Stimulated activated CD4-positive, alpha-beta T cell treated with anti-CD3 and anti-CD28 coated beads, Interleukin-15, amount 100 ng/mL, for 1 hour (primary cell): ENCODE results near the gene TNRC6C.
"Not testable (repeated sequence)": the region's sequence is repeated elsewhere in the genome, so short reads cannot be mapped to it uniquely, and the experiment has no call there.

ENCODE experiments used
- DNase-seq, 2 donors: peaks; one replicate each; pipeline ENCODE4 v3.0.0-alpha.2; 2020; ENCODE audit warnings: low read depth in 1 of 2, low spot score in 1 of 2

The TNRC6C gene

DNA sequence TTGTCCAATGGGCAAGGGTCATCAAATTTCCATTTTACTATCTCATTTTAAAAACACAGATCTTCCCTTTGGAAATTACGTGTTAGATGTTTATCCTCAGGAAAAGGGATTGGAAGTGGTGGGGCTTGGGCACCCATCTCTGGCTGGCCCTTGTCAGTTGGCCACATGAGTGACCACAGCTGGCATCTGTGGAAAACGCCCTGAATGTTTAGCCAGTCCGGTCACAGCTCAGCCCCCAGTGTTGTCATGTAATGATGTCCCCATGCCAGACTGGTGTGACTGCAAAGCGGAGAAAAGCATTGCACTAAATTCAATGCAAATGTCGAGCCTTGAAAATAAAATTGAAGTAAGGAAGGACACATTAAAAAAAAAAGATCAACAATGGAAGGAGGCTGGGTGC lies 117.0 kb downstream of the TNRC6C start:
- no peak for DNase-seq

DNA sequence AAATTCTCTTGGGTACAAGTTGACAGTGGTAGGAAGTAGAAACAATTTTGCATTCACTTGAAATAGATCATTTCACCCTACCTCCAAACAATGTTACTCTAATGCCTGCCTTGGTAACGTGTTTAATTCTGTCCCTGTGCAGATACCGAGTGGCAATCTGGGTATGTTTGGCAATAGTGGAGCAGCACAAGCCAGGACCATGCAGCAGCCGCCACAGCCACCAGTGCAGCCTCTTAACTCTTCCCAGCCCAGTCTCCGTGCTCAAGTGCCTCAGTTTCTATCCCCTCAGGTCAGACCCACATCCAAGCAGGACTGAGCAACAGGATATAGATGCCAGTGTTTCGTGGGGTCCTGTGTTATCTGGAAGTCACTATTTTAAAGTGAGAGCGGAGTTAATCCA lies 120.8 kb downstream of the TNRC6C start:
- no peak for DNase-seq

DNA sequence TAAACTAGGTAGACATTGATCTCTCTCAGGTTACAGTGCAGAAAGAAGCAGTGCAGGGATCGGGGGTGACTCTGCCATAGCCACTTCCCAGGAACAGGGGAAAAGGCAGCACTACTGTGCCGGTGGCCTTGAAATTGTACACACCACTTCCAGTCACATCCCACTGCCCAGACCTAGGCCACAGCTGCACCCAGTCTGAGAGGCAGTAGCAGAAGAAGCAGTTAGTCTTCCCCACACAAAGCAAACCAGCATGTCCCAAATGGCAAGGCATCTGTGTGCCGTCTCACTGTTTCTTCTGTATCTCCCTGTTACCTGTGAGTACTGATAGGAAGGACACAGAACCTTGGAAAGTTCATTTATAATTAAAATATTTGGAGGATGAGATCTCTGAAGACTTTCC lies 123.0 kb downstream of the TNRC6C start:
- DNase-seq = no peak

DNA sequence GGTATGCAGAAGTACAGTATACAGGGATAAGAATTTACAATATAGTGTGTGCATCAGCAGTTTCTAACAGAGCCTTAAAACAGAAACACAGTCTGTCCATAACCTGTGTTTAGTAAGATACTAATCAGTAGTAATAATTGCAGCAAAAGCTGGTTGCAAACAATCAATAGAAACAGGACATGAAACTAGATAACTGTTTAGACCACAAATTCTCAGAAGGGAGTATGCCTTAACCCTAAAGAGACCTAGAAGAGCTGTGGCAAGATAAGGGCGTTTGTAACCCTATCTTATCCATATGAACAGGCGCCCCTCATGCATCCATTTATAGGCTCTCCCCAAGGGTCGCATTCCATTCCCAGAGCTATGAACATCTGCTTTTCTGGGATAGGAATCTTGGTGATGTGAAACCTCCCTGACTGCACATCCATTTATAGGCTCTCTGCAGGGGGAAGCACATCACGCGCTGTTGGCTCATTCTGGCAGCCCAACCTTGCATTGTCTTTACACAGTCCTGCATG lies 123.9 kb downstream of the TNRC6C start:
- DNase-seq = not testable (repeated sequence)

DNA sequence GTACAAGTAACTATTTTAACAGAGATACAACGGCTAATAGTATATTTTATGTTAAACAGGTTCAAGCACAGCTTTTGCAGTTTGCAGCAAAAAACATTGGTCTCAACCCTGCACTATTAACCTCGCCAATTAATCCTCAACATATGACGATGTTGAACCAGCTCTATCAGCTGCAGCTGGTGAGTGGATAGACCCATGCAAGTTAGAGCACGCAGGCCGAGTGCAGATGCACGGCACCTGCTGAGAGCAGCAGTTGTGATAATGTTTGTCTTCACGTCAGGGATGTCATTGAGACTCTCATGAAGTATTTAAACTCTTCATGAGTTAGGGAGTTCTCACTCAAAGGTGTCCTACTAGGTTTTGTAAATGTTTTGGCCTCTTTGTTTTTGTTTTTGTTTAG lies 124.5 kb downstream of the TNRC6C start:
- DNase-seq = no peak

DNA sequence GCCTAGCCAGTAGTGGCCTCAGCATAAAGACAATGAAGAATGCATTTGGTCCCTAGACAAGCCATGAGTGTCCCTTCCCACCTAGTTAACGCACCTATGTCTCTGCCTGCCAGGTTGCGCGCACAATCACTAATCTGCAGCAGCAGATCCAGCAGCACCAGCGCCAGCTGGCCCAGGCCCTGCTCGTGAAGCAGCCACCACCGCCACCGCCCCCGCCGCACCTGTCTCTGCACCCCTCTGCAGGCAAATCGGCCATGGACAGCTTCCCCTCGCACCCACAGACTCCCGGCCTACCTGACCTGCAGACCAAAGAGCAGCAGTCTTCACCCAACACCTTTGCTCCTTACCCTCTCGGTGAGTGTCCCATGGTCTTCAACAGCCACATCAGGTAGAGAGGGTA lies 128.2 kb downstream of the TNRC6C start:
- no peak for DNase-seq

DNA sequence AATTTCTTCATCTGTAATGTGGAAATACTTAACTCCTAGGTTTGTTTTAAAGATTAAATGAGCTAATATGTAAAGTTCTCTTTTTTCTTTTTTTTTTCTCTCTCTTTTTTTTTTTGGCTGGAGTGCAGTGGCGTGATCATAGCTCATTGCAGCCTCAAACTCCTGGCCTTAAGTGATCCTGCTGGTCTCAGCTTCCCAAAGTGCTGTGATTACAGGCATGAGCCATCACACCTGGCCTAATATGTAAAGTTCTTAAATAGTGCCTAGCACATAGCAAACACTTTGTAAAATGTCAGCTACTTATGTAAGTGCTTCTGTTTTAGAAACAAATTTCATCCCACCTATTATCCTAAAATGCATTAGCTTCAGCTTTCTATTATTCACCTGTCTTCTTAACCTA lies 130.0 kb downstream of the TNRC6C start:
- no peak for DNase-seq

DNA sequence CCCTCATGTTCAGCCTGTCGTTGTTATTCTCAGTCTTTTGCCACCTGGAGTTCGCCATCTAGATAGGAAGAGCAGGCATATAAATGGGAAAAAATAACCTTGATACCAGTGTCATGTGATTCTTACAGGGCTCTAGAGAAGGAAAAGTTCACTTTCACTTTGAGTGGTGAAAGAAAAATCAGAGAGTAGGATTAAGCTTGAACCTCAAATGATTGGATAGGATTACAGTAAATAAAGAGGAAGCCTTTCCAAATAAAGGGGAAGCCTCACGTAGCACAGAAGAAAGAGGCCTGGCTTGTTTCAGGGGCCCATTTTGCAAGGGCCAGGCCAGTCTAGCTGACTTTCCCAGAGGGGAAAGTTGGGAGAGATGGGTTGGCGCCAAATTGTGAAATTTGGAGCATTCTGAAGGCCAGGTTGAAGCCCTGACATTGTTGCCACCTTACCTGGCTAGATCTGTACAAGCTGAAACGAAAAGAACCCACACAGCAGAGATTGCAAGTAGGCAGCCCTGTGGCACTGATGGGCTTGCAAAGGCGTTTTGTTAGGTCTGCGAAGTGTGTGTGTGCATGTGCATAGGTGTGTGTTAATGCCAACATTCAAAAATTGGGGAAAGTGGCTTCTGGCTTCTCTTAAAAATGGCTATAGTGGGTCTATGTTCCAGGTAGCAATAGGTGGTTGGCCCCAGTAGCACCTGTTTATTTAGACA lies 131.2 kb downstream of the TNRC6C start:
- DNase-seq = no peak

DNA sequence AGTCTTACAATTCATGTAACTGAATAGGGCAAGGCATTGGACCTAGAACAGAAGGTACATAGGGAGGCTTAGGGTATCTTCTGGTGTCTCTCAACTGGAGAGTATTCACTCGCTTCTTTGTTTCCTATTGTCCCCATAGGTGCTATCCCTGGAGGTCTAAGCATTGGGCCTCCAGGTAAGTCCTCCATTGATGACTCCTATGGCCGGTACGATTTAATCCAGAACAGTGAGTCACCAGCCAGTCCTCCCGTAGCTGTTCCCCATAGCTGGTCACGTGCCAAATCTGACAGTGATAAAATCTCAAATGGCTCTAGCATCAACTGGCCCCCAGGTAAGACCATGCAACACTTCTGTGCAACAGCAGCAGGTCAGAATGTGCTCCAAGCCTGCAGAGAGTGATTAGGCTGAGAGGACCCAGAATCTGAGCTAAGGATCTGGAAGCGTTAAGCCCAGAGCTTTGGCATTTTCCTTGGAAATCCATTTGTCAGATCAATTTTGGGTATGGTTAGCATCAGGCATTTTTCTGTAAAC lies 134.4 kb downstream of the TNRC6C start:
- no peak for DNase-seq

DNA sequence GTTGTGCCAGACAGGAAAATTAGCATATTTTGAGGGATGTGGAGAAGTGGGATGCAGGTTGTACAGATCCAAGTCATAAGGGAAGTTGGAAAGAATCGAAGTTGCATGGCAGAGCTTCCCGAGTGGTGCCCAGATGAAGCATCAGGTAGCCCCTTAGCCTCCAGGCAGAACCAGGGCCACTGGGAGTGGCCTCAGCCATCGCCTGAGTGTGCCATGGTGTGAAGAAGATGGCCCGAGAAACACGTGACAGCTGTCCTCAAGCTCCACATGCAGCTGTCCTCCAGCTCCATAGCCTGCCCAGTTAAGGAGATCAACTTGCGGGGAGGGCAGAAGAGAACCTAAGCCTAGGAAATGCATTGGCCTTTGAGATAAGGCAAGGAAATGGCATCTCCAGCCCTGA lies 136.5 kb downstream of the TNRC6C start:
- no peak for DNase-seq

DNA sequence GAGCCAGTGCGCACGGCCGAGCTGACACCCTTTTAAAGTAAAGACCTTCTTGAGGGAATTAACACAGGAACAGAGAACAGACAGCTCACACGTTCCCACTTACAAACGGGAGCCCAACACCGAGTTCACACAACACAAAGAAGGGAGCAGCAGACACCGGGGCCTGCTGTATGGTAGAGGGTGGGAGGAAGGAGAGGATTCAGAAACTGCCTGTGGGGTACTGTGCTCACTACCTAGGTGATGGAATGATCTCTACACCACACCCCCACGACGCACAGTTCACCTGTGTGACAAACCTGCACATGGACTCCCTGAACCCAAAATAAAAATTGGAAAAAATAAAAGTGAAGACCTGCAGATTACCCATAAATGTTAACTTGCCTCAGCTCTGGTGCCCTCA lies 137.6 kb downstream of the TNRC6C start:
- no peak for DNase-seq

DNA sequence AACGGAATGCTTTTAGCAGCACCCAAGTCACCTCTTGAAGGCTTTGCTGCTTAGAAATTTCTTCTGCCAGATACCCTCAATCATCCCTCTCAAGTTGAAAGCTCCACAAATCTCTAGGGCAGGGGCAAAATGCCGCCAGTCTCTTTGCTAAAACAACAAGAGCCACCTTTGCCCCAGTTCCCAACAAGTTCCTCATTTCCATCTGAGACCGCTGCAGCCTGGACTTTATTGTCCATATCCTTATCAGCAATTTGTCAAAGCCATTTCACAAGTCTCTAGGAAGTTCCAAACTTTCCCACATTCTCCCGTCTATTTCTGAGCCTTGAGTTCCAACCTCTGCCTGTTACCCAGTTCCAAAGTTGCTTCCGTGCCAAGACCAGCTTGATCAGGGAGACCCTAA lies 142.6 kb downstream of the TNRC6C start:
- no peak for DNase-seq

DNA sequence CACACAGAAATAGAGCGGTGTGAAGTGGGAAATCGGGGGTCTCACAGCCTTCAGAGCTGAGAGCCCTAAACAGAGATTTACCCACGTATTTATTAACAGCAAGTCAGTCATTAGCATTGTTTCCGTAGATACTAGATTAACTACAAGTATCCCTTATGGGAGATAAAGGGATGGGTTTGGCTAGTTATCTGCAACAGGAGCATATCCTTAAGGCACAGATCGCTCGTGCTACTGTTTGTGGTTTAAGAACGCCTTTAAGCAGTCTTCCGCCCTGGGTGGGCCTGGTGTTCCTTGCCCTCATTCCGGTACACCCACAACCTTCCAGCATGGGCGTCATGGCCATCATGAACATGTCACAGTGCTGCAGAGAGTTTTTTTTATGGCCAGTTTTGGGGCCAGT lies 143.0 kb downstream of the TNRC6C start:
- no peak for DNase-seq

DNA sequence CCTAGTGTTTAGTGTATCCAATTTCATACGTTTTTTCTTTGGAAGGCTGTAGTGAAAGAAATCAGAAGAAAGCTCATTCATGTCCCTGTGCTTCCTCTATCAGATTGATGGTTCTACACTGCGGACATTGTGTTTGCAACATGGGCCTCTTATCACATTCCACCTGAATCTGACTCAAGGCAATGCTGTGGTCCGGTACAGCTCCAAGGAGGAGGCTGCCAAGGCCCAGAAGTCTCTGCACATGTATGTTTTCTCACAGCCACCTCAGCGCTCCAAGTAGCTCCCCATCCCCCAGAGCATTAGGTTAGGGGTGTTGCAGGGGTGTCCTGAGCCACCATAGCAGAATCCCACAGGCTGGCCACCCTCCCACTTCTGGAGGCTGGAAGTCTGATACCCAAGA lies 144.8 kb downstream of the TNRC6C start:
- DNase-seq = no peak

DNA sequence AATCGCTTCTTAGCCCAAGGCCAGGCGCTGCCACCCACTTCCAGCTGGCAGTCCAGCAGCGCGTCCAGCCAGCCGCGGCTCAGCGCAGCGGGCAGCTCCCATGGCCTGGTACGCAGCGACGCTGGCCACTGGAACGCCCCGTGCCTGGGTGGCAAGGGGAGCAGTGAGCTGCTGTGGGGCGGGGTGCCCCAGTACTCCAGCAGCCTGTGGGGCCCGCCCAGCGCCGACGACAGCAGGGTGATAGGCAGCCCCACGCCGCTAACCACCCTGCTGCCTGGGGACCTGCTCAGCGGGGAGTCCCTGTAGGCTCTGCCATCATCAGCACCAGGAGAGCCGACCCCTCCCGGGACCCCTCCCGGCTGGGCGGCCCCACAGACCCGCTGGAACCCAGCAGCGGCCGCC lies 146.0 kb downstream of the TNRC6C start:
- DNase-seq = no peak

DNA sequence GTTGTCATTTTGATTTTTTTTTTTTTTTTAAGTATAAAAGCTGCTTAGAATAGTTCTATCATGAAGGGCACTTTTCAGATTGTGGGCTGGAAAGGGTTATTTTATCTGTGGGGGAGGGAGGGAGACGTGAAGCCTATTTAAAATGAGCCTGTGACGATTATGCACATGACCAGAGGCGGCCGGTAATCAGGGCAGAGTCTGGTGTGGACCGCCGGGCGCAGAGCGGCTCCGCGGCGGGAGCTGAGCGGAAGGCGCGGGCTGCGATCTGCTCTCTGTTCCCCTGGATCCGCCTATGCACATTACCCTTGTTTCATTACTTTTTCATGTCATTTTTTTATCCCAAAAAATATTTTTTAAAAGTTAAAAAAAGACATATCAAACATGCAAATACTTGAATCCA lies 146.6 kb downstream of the TNRC6C start:
- no peak for DNase-seq

DNA sequence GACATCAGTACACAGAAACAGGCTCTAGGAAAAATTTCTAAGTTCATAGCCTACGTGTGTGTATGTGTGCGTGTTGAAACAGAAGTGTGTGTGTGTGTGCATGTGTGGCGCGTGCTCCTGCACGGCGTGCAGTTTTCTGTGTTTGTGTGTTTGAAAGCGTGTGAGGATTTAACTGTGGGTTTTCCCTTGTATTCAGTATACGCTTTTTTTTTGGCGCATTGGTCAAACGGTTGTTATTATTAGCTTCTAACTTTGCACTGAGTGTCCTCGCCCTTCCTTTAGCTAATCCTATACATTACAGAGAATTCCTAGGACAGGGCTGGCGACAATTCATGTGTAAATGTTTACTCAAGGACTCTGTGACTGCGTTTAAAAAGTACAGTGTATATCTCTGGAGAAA lies 147.0 kb downstream of the TNRC6C start:
- DNase-seq = no peak

DNA sequence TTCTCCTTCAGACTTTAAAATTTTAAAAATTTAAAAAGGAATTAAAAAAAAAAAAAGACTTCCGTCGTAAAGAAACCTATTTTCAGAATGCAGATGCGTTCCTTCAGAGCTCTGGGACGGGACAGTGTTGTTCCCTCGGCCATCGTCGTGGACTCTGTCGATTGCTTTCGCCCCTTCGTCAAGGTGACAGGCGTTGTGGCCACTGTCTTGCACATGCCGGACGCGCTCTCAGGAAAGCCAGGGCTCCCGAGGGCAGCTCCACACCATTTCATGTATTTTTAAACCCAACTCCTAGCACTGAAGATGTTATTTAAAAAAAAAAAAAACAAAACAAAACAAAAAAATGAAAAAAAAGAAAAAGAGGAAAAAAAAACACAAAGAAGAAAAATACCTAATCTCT lies 147.7 kb downstream of the TNRC6C start:
- DNase-seq = no peak

DNA sequence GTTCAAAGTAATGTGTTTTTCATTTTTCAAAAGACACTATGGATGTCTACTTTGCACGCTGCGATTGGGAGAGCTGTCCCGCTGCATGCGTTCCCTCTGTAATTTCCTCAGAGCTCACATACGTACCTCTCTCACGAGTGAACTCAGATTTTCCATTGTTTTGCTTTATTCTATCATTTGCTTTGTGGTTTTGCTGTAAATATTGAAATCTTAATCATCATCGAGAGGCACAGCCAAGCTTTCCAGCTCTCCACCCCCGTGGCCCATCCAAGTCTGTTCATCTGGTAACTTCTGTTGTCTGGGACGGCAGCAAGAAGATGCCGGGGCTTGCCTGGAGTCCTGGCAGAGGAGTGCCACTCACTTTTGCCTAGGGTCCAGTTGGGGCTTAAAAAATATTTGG lies 149.0 kb downstream of the TNRC6C start:
- no peak for DNase-seq

DNA sequence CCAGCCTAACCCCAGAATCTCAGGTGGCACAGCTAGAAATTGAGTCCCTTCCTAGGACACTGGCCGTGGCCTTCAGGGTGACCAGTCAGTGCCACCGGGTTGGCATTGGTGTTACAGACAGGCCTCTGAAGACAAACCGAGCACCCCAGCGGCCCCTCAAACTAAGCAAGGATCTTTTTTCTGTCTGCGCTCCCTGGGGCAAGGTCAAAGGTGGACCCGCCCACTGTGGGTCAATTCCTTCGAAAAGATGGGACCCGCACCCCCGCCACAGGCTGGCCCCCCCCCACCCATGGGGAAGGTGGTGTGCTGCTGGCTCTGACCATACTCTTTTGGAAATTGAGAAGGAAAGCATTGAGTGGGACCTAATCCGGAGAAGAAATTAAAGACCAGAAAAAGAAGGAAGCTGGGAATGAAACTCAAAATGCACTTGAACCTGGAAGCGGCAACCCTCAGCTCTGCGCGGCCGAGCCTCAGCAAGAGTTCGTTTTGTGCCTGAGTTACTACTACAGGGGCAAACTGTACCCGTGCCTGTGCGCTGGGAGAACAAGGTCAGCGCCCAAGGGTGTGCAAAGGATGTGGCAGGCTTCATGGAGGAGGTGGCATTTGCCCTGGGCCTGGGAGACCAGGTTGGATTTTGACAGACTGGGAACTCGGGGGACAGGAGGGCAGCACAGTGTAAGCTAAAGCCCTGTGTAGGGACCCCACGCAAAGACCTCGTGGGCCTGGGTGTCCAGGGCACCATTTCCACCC lies 149.6 kb downstream of the TNRC6C start:
- no peak for DNase-seq

DNA sequence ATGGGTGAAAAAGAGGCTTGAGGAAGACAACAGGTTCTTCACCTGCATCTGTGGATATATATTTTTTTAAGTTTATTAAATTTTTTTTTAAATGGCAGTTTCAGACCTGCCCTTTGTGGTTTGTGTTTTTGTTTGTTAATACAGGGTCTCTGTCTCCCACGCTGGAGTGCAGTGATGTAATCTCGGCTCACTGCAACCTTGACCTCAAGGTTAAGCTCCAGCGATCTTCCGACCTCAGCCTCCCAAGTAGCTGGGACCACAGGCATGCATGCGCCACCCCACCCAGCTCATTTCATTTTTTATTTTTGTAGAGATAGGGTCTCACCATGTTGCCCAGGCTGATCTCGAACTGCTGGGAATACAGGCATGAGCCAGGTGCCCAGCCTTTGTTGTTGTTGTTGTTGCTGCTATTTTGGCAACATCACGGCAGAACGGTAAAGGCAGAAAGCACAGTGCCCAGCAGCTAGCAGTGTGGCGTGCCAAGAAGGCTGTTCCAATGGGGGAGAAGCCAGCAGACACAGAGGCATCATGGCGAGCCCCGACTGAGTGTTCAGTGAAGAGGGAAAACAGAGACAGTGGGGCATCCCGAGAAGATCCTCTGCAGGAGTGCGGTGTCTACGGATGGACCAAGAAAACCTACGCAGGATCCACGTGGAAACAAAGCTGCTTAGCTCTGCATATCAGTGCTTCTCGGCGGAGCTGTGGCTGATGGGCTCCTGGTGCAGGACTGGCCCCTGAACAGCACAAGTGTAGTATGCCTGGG lies 150.4 kb downstream of the TNRC6C start:
- DNase-seq = no peak

DNA sequence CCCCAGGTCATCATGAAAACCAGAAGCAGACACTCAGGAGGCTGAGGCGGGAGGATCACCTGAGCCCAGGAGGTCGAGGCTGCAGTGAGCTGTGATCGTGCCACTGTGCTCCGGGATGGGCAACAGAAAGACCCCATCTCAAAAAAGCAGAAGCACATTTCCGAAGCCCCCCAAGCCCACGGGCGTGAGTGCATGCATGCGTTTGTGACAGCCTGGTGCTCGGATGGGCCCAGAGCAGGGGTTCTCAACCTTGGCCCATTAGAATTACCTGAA lies 150.9 kb downstream of the TNRC6C start:
- no peak for DNase-seq
